Uterus (tissue), 2 donors: ENCODE results near the gene FMN1.

Source experiments
- CTCF ChIP-seq, 4 experiments: fragments of 200-600 bp in 2 of 4; fragments of 450-650 bp in 2 of 4; sonication (generic) in 2 of 4; IDR thresholded peaks; one replicate each; pipeline ENCODE4 v1.5.1; 2016 to 2019; ENCODE audit warnings: antibody characterized with exemption in 4 of 4, mild to moderate bottlenecking in 2 of 4, moderate library complexity in 1 of 4
- POLR2A ChIP-seq, 2 donors: fragments of 450-650 bp; IDR thresholded peaks; one replicate each; pipeline ENCODE4 v1.6.1; 2016; ENCODE audit warnings: antibody characterized with exemption in 2 of 2, mild to moderate bottlenecking in 1 of 2, moderate library complexity in 1 of 2

GRCh38 chr15:33119865-33120264 lies 74.6 kb downstream of the FMN1 start:
- TF ChIP-seq CTCF (IDR thresholded peaks at IDR 0.05) (no peak), POLR2A (IDR thresholded peaks at IDR 0.05) (no peak)
